Measurements from ENCODE around the gene PTPN3.
A peak's percentile ranks its signal among the peaks of the same experiment; 100 is the strongest.
"Not testable (repeated sequence)": the region's sequence is repeated elsewhere in the genome, so short reads cannot be mapped to it uniquely, and the experiment has no call there.

PTPN3 gene

GRCh38 chr9:109498195-109499092 is at the start of gene PTPN3:
TSS of gene PTPN3 (minus strand) at chr9:109498307. CDS start at chr9:109463434, 34,873 bp downstream.
- no peak for DNase-seq

GRCh38 chr9:109544954-109545353 is 46.8 kb upstream of the PTPN3 start:
- DNase-seq = not testable (repeated sequence)

- DNase-seq = no peak
Measured at GRCh38 chr9:109542922-109543321, 44.8 kb upstream of the PTPN3 start.

GRCh38 chr9:109538346-109538745 is 40.2 kb upstream of the PTPN3 start:
- no peak for DNase-seq

- DNase-seq = no peak
Measured at GRCh38 chr9:109537288-109537687, 39.2 kb upstream of the PTPN3 start.

- DNase-seq = no peak
Measured at GRCh38 chr9:109536859-109537258, 38.8 kb upstream of the PTPN3 start.

- no peak for DNase-seq
Measured at GRCh38 chr9:109535365-109535764, 37.3 kb upstream of the PTPN3 start.

- no peak for DNase-seq
Measured at GRCh38 chr9:109534151-109534550, 36.0 kb upstream of the PTPN3 start.

- DNase-seq = not testable (repeated sequence)
Measured at GRCh38 chr9:109532652-109533051, 34.5 kb upstream of the PTPN3 start.

- DNase-seq = no peak
Measured at GRCh38 chr9:109522106-109522505, 24.0 kb upstream of the PTPN3 start.

GRCh38 chr9:109520475-109521132 is 22.5 kb upstream of the PTPN3 start:
- DNase-seq = peak; percentile 66 to 71 (median 68)

GRCh38 chr9:109519366-109519765 is 21.3 kb upstream of the PTPN3 start:
- peak in 1 of 3 donors; percentile 11 for DNase-seq

- DNase-seq = no peak
Measured at GRCh38 chr9:109518621-109519335, 20.7 kb upstream of the PTPN3 start.

- no peak for DNase-seq
Measured at GRCh38 chr9:109517901-109518377, 19.8 kb upstream of the PTPN3 start.

GRCh38 chr9:109513871-109514270 is 15.8 kb upstream of the PTPN3 start:
- no peak for DNase-seq

GRCh38 chr9:109512170-109512756 is 14.2 kb upstream of the PTPN3 start:
- DNase-seq = no peak

GRCh38 chr9:109510506-109510905 is 12.4 kb upstream of the PTPN3 start:
- no peak for DNase-seq

- DNase-seq = not testable (repeated sequence)
Measured at GRCh38 chr9:109510042-109510441, 11.9 kb upstream of the PTPN3 start.

- DNase-seq = no peak
Measured at GRCh38 chr9:109509611-109510010, 11.5 kb upstream of the PTPN3 start.

- DNase-seq = no peak
Measured at GRCh38 chr9:109507421-109507838, 9.3 kb upstream of the PTPN3 start.

- no peak for DNase-seq
Measured at GRCh38 chr9:109506097-109506712, 8.1 kb upstream of the PTPN3 start.

- no peak for DNase-seq
Measured at GRCh38 chr9:109504689-109505088, 6.6 kb upstream of the PTPN3 start.

All from suppressor macrophage treated with lipopolysaccharide for 1 hour (primary cell).